ENCODE measurements around the gene DIAPH3.

Gene DIAPH3

DNA sequence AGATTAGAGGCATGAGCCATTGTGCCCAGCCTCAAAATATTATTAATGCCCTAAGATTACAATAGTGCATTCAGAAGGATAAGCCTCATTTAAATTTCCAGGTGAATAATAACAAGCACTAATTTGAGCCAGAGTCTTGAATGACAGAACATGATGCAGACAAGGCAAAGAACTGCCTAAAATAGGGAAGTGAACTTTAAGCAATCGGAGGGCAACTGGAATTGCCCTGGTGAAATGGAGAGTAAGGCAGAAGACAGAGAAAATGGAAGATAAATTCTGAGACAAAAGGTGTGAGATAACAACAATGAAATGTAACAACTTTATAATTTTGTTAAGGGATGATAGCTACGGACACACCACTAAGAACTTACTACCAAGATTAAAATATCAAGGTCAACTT is 199.9 kb downstream of the DIAPH3 start:
- in situ Hi-C loops (cut with MboI; ENCODE audit: low sequenced_read_pairs) = no loop called here

DNA sequence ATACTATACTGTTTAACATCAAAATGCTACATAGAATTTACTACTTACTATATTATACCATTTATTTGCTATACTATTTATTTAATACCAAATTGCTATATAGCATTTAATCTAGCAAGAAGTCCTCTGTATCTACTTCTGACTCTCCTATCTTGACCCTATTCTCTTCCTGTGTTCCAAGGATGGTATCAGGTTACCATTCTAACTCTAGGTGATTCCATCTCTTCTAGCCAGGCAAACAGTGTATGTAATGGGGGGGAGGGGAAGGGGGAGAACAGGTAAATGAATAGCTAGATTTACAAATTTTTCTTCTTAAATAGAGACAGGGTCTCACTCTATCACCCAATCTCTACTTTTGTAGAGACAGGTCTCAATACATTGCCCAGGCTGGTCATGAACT is 200.3 kb downstream of the DIAPH3 start:
- in situ Hi-C loops (cut with MboI; ENCODE audit: low sequenced_read_pairs) = no loop called here

DNA sequence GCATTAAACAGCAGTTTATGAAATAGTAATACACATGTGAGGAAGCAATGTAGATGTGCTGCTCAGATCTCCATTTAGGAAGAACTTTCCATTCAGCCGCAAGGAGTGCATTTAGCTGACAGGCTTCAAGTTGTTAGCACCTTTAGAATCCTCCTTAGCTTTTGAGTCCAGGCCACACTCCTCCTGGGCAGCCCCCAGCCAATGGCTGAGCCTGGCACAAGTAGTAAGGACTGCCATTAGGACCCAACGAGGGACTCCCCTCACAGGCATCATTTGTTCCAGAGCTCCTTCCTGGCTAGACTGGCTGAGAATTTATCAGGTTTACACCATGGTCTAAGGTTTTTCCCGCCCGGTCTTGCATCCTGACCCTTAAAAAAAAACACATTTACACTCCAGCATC is 201.4 kb downstream of the DIAPH3 start:
- in situ Hi-C loops (cut with MboI; ENCODE audit: low sequenced_read_pairs) = no loop called here

DNA sequence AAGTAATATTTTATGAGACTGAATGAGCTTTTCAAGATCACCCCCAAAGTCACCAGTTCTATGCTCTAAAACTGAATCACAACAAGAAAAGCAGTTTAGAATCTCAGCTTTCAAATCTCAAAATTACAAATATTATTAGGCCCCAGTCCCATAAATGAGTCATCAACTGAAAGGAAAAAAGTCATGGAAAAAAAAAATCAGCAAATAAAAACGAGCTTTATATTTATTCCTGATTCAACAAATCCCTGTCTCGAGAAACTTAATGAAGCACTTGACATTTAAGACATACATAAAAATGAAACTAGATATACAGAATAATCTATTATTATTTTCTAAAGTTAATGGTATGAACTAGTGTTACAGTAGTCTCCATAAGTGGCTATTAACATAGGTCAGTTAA is 203.0 kb downstream of the DIAPH3 start:
- in situ Hi-C loops (cut with MboI; ENCODE audit: low sequenced_read_pairs) = no loop called here

DNA sequence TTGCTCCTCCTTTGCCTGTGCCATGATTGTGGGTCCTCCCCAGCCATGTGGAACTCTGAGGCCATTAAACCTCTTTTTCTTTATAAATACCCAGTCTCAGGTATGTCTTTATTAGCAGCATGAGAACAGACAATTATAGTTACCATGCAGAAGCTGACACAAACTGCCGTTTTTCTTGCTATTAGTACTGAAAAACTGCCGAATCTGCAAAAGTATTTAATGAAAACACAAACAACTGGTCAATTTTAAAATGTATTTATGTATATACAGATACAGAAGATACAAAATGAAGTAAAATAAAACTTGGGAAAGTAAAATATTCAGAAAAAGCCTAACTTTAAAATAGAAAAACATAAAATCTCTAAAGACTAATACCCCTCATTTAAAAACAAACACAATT is 206.3 kb downstream of the DIAPH3 start:
- in situ Hi-C loops (cut with MboI; ENCODE audit: low sequenced_read_pairs) = no loop called here

DNA sequence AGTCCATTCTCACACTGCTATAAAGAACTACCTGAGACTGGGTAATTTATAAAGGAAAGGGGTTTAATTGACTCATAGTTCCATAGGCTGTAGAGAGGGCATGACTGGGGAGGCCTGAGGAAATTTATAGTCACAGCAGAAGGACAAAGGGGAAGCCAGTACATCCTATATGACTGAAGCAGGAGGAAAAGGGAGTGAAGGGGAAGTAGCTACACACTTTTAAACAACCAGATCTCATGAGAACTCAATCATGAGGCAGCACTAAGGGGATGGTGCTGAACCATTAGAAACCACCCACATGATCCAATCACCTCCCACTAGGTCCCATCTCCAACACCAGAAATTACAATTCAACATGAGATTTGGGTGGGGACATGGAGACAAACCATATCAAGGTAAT is 209.1 kb downstream of the DIAPH3 start:
- in situ Hi-C loops (cut with MboI; ENCODE audit: low sequenced_read_pairs) = no loop called here

DNA sequence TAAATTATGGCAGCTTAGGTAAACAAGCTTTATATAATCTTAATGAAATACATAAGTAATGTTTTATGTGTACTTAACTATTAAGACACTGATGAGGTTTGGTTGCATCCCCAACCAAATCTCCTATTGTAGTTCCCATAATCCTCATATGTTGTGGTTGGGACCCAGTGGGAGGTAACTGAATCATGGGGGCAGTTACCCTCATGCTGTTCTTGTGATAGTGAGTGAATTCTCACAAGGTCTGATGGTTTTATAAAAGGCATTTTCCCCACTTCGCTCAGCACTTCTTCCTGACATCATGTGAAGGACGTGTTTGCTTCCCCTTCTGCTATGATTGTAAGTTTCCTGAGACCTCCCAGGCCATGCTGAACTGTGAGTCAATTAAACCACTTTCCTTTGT is 212.7 kb downstream of the DIAPH3 start:
- in situ Hi-C loops (cut with MboI; ENCODE audit: low sequenced_read_pairs) = no loop called here

DNA sequence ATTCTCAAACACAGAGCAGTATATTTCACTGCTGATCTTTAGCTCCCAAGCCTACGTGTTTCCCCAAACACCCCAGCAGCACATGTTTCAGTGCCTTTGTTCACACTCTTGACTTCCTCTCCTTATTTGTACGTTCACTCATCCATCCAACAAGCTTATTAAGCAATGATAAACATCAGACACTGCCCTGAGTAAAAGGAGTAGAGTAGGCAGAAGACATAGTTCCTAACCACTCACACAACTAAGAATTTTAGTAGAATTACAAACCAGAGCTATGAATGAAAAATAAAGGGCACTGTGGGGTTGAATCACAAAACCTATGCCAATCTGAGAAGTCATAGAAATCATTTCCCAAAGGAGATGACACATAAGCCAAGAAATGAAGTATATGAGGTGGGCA is 213.5 kb downstream of the DIAPH3 start:
- in situ Hi-C loops (cut with MboI; ENCODE audit: low sequenced_read_pairs) = no loop called here

DNA sequence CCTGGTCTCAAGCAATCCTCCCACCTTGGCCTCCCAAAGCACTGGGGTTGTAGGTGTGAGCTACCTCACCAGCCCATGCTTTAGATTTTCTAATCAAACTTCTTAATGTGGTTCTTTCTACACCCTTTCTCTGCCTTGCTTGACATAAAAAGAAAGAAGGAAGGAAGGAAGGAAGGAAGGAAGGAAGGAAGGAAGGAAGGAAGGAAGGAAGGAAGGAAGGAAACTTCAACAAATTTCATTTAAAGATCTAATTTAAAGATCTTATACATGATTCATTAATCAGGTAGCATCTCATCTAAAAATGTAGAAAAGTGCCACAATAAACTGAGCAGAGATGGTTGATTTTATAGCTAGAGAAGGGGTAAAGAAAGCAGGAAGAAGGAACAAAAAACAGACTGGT is 215.0 kb downstream of the DIAPH3 start:
- in situ Hi-C loops (cut with MboI; ENCODE audit: low sequenced_read_pairs) = no loop called here

DNA sequence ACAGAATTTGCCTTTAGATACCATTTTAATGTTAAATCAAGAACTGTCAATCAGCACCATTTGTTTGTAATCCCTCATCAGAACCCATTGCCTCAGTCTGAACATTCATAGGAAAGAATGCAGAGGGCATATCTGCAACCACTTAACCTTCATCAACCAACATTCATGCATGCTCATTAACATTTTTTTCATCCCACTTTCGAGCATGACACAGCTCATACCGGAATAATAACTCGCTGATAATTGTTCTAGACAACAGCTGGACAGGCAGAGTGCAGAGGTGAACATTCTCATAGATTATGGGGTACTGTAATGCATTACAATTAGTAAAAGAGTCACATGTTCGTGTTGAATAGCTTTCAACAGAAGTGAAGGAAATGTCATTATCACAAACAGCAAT is 216.8 kb downstream of the DIAPH3 start:
- in situ Hi-C loops (cut with MboI; ENCODE audit: low sequenced_read_pairs) = no loop called here

DNA sequence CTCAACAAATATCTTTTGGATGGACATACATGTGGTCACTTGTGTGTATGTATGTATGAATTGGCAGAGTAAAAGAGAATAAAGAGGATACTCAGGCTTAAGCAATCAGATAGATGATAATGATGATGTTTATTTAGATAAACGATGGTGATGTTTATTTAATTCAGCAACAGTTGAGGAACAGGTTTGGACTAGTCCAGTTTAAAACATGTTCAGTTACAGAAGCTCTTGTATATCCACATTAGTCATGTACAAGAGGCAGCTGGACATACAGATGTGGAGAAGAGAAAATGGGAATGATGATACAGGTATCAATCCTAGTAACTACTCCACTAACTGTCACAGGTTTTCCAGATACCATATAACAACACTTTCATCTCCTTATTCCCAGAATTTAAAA is 232.1 kb downstream of the DIAPH3 start:
- in situ Hi-C loops (cut with MboI; ENCODE audit: low sequenced_read_pairs) = no loop called here

DNA sequence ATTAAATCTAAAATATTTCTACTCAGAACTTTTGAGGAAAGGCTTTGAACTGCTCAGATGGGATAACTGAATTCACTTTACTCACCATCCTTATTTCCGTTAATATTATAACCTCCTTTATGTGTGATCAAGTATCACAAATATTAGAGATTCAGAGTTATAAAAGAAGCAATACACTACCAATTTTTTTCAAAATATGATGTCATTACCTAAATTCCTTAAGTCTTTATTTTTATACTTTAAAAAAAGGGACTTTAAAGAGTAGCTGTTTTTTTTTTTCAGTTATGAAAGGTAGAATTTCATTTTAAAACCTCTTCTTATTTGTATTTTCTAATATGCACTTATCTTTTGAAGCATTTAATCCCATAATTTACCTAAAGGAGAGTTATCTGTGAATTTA is 239.5 kb downstream of the DIAPH3 start:
- in situ Hi-C loops (cut with MboI; ENCODE audit: low sequenced_read_pairs) = no loop called here

DNA sequence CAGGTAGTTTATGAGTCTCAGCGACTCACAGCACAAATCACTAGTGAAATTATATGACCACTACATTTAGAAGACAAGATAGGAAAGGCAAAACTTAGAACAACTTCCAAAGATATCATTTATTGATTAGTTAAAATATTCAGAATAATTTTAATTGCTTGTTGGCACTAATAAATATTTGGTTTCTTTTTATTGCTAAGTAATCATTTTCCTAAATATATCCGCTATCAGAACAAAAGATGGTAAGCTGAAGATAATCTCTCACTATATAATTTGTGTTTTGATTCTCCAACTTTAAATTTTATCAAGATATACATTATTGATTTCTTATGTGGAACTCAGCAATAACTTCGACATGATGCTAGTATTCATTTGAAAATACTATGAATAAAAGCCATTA is 248.5 kb downstream of the DIAPH3 start:
- in situ Hi-C loops (cut with MboI; ENCODE audit: low sequenced_read_pairs) = no loop called here

DNA sequence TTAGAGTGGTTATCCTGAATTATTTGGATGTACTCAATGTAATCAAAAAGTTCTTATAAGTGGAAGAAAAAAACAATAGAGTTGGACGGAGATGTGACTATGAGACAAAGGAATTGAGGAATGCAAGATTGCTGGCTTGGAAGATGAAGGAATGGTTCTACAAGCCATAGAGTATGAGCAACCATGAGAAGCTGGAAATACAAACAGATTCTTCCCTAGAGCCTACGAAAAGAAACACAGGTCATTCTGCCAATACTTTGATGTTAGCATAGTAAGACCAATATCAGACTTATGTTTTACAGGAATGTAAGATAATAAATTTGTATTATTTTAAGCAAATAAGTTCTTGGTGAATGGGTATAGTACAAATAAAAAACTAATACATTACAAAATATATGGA is 249.2 kb downstream of the DIAPH3 start:
- in situ Hi-C loops (cut with MboI; ENCODE audit: low sequenced_read_pairs) = no loop called here

DNA sequence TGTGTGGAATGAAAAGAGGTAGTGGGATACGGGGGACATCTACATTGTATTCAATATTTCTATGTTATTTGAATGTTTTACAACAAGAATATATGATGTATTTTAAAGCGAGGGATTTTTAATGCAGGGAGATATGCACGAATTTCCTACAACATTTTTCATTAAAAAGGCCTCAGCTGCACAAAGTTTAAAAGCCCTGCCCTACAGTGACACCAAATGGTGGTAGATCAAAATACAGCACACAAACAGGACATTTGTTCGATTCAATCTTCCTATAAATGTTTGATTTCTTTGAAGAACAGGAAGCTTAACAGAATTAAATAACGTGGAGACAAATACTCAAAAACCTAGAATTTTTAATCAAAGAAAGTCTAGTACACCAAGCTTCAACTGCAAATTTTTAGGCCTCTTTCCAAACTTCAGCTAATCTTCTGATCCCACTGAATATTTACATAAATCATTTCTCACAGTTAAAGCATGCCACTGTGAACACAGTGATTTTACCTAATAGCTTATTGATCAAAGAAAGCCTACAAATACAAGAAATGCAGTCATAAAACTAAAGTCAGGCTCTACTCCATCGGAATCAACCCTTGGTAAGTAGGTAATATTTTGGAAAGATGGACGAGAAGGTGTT is 257.2 kb downstream of the DIAPH3 start:
- in situ Hi-C loops (cut with MboI; ENCODE audit: low sequenced_read_pairs) = no loop called here

DNA sequence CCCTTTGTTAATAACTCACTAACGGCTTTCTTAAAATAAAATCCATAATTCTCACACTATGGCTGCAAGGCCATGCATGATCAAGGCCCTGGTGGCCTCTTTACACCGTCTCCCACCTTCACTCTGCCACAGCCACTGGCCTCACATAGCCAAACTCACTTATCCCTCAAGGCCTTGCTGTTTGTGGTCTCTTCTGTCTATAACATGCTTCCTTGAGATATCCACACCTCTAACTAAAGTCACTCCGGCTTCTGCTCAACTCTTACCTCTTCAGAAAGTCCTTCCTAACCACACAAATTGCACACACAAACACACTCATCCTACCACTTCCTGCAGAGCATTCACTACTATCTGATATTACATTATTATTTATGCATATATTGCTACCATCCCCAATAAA is 262.5 kb downstream of the DIAPH3 start:
- in situ Hi-C loops (cut with MboI; ENCODE audit: low sequenced_read_pairs) = no loop called here

DNA sequence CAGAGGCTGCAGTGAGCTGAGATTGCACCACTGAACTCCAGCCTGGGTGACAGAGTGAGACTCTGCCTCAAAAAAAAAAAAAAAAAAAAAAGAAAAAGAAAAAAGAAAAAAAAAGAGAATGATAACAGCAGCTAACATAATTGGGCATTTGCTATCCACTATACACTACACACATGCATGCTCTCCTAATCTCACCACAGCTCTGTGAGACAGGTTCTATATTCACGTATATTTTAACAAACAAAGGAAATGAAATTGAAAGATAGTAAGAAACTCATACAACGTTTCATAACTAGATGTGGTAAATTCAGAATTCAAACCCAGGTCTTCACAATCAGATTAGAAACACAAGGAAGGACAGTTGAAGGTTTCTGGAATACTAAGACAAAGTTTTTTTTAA is 265.7 kb downstream of the DIAPH3 start:
- in situ Hi-C loops (cut with MboI; ENCODE audit: low sequenced_read_pairs) = no loop called here

DNA sequence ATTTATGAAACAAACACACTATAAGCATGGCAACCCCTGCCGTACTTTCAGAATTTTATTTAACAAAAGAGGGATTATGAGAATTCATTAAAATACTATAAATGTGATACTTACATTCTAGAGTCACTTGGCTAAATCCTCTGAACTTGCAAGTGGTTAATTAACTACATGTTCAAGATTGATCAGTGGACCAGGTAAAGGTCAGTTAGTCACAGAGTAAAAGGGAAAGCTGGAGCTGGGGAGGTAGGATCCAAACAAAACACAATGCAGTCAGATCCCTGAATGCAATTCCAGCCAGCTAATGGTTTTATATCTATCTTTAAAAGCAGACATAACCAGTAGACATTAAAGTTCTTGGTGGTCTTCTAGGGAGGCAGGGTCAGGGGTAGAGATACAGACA is 270.5 kb downstream of the DIAPH3 start:
- in situ Hi-C loops (cut with MboI; ENCODE audit: low sequenced_read_pairs) = no loop called here

DNA sequence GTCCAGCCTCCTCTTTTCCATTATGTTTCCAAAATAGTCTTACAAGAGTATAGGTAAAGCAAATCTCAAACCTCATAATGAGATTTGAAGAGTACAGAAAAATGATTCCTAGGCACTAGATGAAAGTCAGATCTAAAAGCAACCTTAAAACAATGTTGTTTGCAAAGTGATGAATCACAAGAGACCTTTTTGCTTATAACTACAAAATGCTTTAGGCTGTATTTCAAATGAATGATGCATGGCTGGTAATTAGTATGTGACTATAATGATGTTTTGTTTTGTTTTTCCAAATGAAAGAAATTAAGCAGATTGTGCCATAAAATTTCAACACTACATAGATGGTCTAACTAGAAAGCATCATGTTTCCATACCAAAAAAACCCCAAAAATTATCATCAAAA is 272.7 kb downstream of the DIAPH3 start:
- in situ Hi-C loops (cut with MboI; ENCODE audit: low sequenced_read_pairs) = no loop called here

DNA sequence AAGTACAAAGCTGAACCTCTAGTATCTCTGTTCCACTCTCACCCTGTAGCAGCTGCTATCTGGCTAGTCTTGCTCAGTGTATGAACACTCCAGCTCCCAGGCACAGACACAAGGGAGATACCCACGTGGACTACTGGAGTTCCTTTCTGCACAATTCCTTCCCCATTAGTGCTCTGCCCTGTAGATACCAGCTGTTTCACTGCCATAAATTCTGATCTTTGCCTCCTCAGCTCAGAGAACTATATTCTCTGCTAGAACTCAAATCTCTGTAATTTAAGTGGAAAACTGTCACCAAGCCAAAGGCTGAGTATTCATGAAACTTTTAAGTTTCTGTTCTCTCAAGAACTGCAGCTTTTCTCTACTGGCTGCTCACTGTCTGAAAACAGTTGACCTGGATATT is 273.7 kb downstream of the DIAPH3 start:
- in situ Hi-C loops (cut with MboI; ENCODE audit: low sequenced_read_pairs) = no loop called here

DNA sequence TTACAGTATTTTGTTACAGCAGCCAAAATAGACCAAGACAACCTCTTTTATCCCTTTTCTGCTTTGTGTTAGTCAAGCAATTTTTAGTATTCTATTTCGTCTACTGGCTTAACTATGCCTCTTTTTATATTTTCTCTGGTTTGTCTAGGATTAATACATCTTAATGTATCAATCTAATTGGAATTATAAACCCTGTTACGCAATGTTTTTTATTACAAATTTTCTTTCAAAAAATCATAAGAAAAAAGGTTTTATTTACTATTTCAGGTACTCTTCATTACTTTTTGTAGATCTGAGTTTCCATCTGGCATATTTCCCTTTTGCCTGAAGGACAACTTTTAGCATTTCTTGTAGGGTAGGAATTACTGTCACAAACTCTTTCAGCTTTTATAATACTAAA is 275.3 kb downstream of the DIAPH3 start:
- in situ Hi-C loops (cut with MboI; ENCODE audit: low sequenced_read_pairs) = no loop called here

DNA sequence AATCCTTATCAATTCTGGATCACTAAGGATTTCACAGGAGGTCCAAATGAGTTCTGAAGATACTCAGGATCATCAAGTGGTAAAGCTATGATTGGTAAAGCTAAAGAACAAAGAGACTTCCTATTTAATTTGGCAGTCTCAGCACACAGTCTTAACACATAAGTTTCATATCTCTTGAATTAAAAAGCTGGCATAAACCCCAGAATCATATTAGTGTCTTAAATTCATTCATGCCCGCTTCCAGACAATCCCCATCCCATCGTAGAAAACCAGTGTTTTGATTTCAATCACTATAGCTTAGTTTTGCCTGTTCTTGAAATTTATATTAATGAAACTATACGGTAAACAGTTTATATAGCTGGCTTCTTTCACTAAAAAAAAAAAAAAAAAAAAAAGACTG is 278.7 kb downstream of the DIAPH3 start:
- in situ Hi-C loops (cut with MboI; ENCODE audit: low sequenced_read_pairs) = no loop called here

DNA sequence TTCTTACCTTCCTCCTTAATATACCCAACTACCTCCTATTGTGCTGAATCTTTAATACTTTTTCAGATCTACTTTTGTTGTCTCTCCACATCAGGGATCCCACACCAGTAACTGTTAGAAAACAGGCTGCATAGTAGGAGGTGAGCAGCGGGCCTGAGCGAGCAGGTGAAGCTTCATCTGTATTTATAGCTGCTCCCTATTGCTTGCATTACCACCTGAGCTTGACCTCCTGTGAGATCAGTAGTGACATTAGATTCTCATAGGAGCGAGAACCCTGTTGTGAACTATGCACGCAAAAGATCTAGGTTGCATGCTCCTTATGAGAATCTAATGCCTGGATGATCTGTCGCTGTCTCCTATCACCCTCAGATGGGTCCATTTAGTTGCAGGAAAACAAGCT is 279.8 kb downstream of the DIAPH3 start:
- in situ Hi-C loops (cut with MboI; ENCODE audit: low sequenced_read_pairs) = no loop called here

DNA sequence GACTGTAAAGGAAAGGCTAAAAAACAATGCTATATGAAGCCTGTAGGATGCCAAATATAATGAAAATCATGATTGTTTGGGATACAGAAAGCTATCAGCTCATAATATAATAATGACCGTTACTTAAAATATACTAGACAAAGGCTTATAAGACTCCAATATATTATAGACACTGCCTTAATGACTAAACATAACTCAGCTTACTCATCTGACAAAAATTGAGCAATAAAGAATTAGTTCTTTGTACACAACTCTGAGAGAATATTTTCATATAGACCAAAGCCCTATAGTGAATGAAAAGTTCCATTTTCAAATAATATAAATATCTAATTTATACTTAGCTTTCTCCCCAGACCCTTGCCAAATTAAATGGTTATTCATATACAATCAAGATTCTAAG is 283.3 kb downstream of the DIAPH3 start:
- in situ Hi-C loops (cut with MboI; ENCODE audit: low sequenced_read_pairs) = no loop called here

Measured in hTERT RPE-1 (cell line).